K562 (cell line): Measurements from ENCODE around the gene DDX50. TPM values are rescaled to one million over a fixed set of nuclear protein-coding genes. Genes with fewer than 3 reads are reported as not detected.

Experiments used
- ARID2 ChIP-seq: fragments of 450-650 bp; IDR thresholded peaks from 2 replicates; pipeline ENCODE4 v1.6.1; 2017; ENCODE audit warnings: antibody characterized with exemption, mild to moderate bottlenecking
- C11orf30 ChIP-seq: fragments of 450-650 bp; IDR thresholded peaks from 2 replicates; pipeline ENCODE4 v1.6.1; 2016; ENCODE audit warnings: low read depth, mild to moderate bottlenecking
- E2F5 ChIP-seq: sonication (generic); formaldehyde crosslinking; IDR thresholded peaks from 2 replicates; pipeline ENCODE4 v1.8.0; 2022; ENCODE audit warnings: mild to moderate bottlenecking, missing genetic modification reagents
- MGA ChIP-seq: fragments of 450-650 bp; IDR thresholded peaks from 2 replicates; pipeline ENCODE4 v1.6.1; 2016; ENCODE audit warnings: mild to moderate bottlenecking, moderate library complexity
- NCOR1 ChIP-seq: fragments of 450-650 bp; IDR thresholded peaks from 2 replicates; pipeline ENCODE4 v1.6.1; 2016; ENCODE audit warnings: mild to moderate bottlenecking, moderate library complexity
- PATZ1 ChIP-seq: fragments of 250-450 bp; sonication (Bioruptor Pico); IDR thresholded peaks from 2 replicates; pipeline ENCODE4 v1.5.0; 2020; ENCODE audit warnings: mild to moderate bottlenecking, borderline replicate concordance
- TCFL5 ChIP-seq: fragments of 250-450 bp; sonication (Bioruptor Pico); conservative IDR thresholded peaks from 2 replicates; pipeline ENCODE4 v1.6.1; 2021; ENCODE audit warnings: mild to moderate bottlenecking, moderate library complexity, matching md5 sums
- ZBTB33 ChIP-seq: sonication (generic); formaldehyde crosslinking; IDR thresholded peaks from 2 replicates; pipeline ENCODE4 v1.8.1; 2023; ENCODE audit warnings: mild to moderate bottlenecking, missing genetic modification reagents
- ZNF431 ChIP-seq: sonication (generic); formaldehyde crosslinking; IDR thresholded peaks from 2 replicates; pipeline ENCODE4 v1.8.0; 2022; ENCODE audit warnings: mild to moderate bottlenecking, missing genetic modification reagents
- polyA plus RNA-seq, 8 experiments: library from polyadenylated mRNA; depleted of rRNA in 4 of 8; stranded (reverse) in 5 of 8; unstranded in 3 of 8; fragments of >200 nt; fragmentation: Nextera tagmentation in 2 of 8; fragmentation: Illumina TruSeq in 1 of 8; extraction: Ambion mirVana in 2 of 8; extraction: Trizol in 1 of 8; gene quantifications; 2 replicates each; pipeline versions ENCODE4 v1.2.1 to v1.2.3, GENCODE V29; 2011 to 2014; ENCODE audit warnings: inconsistent platforms in 1 of 8, missing spikeins in 1 of 8
- total RNA-seq, 7 experiments: library from RNA; depleted of rRNA in 6 of 7; stranded (reverse); fragments of >200 nt in 6 of 7; fragmentation: Illumina TruSeq in 2 of 7; extraction: Trizol in 2 of 7; gene quantifications; 2 replicates each; pipeline versions ENCODE4 v1.2.1 to v1.2.3, GENCODE V29; 2011 to 2021; ENCODE audit warnings: low replicate concordance in 1 of 7

The DDX50 gene
- total and polyA plus RNA-seq, 9 of the 15 experiments (the other 6 are each of a cell fraction or from before 2014, with no cell fraction given), result 36.7 to 86.8 (median 57.4) TPM

- TF ChIP-seq MGA (no peak), ZBTB33 (CRISPR knock-in tag) (peak; percentile 83), TCFL5 (no peak), C11orf30 (peak; percentile 57), E2F5 (CRISPR knock-in tag) (no peak; the same call in 1 of the 2 replicates), ARID2 (no peak), NCOR1 (no peak), ZNF431 (CRISPR knock-in tag) (no peak; the same call in 1 of the 2 replicates), PATZ1 (CRISPR knock-in tag) (no peak)
These were observed at the start of gene DDX50 (continued) for GRCh38 chr10:68901105-68901927.
